HepG2 (cell line): Measurements from ENCODE around the gene FNIP2.

Source experiments
- ARID4A ChIP-seq: sonication (generic); formaldehyde crosslinking; IDR thresholded peaks from 2 replicates; pipeline ENCODE4 v1.5.0; 2020; ENCODE audit warnings: mild to moderate bottlenecking, missing genetic modification reagents, borderline replicate concordance
- CTCF ChIP-seq: sonication (generic); formaldehyde crosslinking; IDR thresholded peaks from 2 replicates; pipeline ENCODE4 v1.5.0; 2020; ENCODE audit warnings: mild to moderate bottlenecking, missing genetic modification reagents, moderate library complexity
- PBX3 ChIP-seq: sonication (generic); formaldehyde crosslinking; IDR thresholded peaks from 2 replicates; pipeline ENCODE4 v1.8.1; 2023; ENCODE audit warnings: missing genetic modification reagents, inconsistent platforms, borderline replicate concordance
- TGIF2 ChIP-seq: IDR thresholded peaks from 2 replicates; pipeline ENCODE4 v1.6.1; 2016; ENCODE audit warnings: control low read depth, missing compliant biosample characterization
- ZNF335 ChIP-seq: sonication (generic); formaldehyde crosslinking; IDR thresholded peaks from 2 replicates; pipeline ENCODE4 v1.4.0; 2020; ENCODE audit warnings: missing genetic modification reagents
- ZNF362 ChIP-seq: sonication (generic); formaldehyde crosslinking; IDR thresholded peaks from 2 replicates; pipeline ENCODE4 v1.4.0; 2020; ENCODE audit warnings: missing genetic modification reagents, mild to moderate bottlenecking, borderline replicate concordance
- ZNF484 ChIP-seq: sonication (generic); formaldehyde crosslinking; IDR thresholded peaks from 2 replicates; pipeline ENCODE4 v1.5.1; 2020; ENCODE audit warnings: mild to moderate bottlenecking, low read depth, missing genetic modification reagents, borderline replicate concordance
- ZNF609 ChIP-seq: sonication (generic); formaldehyde crosslinking; IDR thresholded peaks from 2 replicates; pipeline ENCODE4 v1.4.0; 2020; ENCODE audit warnings: mild to moderate bottlenecking, missing genetic modification reagents, borderline replicate concordance

GRCh38 chr4:158789853-158790252, 21.0 kb downstream of the FNIP2 start:
- TF ChIP-seq ZNF362 (CRISPR knock-in tag), result no peak
- no peak for TF ChIP-seq TGIF2 (CRISPR knock-in tag)
- TF ChIP-seq ZNF609, result no peak
- TF ChIP-seq PBX3 (CRISPR knock-in tag), result no peak
- TF ChIP-seq ARID4A (CRISPR knock-in tag), result no peak
- TF ChIP-seq CTCF (CRISPR knock-in tag), result no peak
- no peak for TF ChIP-seq ZNF335 (CRISPR knock-in tag)
- no peak for TF ChIP-seq ZNF484 (CRISPR knock-in tag)
